K562 (cell line): ENCODE data around the gene DAB2. TPM values are rescaled to one million over a fixed set of nuclear protein-coding genes. Genes with fewer than 3 reads are reported as not detected.

Source experiments
- CSDE1 ChIP-seq, 2 experiments: fragments of 450-650 bp; IDR thresholded peaks; 2 replicates each; pipeline ENCODE4 v1.6.1; 2016; ENCODE audit warnings: mild to moderate bottlenecking in 1 of 2
- GABPB1 ChIP-seq: sonication (generic); formaldehyde crosslinking; IDR thresholded peaks from 2 replicates; pipeline ENCODE4 v1.8.0; 2022; ENCODE audit warnings: mild to moderate bottlenecking, missing genetic modification reagents
- MGA ChIP-seq: fragments of 450-650 bp; IDR thresholded peaks from 2 replicates; pipeline ENCODE4 v1.6.1; 2016; ENCODE audit warnings: mild to moderate bottlenecking, moderate library complexity
- MYNN ChIP-seq, 2 experiments: sonication (generic); formaldehyde crosslinking in 1 of 2; IDR thresholded peaks; 2 replicates each; pipeline versions ENCODE4 v1.5.0 to v1.6.1; 2016 to 2020; ENCODE audit warnings: antibody characterized with exemption in 1 of 2, missing genetic modification reagents in 1 of 2
- NFATC3 ChIP-seq: fragments of 450-650 bp; IDR thresholded peaks from 2 replicates; pipeline ENCODE4 v1.6.1; 2017; ENCODE audit warnings: mild to moderate bottlenecking
- NFYB ChIP-seq: IDR thresholded peaks from 2 replicates; pipeline ENCODE4 v1.6.1; 2011; ENCODE audit warnings: mild to moderate bottlenecking, moderate library complexity; ENCODE audit not compliant: insufficient read length; ENCODE audit errors: extremely low read depth
- PATZ1 ChIP-seq: fragments of 250-450 bp; sonication (Bioruptor Pico); IDR thresholded peaks from 2 replicates; pipeline ENCODE4 v1.5.0; 2020; ENCODE audit warnings: mild to moderate bottlenecking, borderline replicate concordance
- RFX1 ChIP-seq: fragments of 450-650 bp; IDR thresholded peaks from 2 replicates; pipeline ENCODE4 v1.6.1; 2016; ENCODE audit warnings: mild to moderate bottlenecking, moderate library complexity
- SUPT5H ChIP-seq: fragments of 450-650 bp; IDR thresholded peaks from 2 replicates; pipeline ENCODE4 v1.6.1; 2016
- USF2 ChIP-seq: sonication (generic); formaldehyde crosslinking; IDR thresholded peaks from 2 replicates; pipeline ENCODE4 v1.5.0; 2020; ENCODE audit warnings: missing genetic modification reagents
- ZBED1 ChIP-seq: IDR thresholded peaks from 2 replicates; pipeline ENCODE4 v1.6.1; 2014
- ZNF239 ChIP-seq: fragments of 250-450 bp; sonication (Bioruptor Pico); IDR thresholded peaks from 2 replicates; pipeline ENCODE4 v1.4.0; 2020; ENCODE audit warnings: mild to moderate bottlenecking
- polyA plus RNA-seq, 8 experiments: library from polyadenylated mRNA; depleted of rRNA in 4 of 8; stranded (reverse) in 5 of 8; unstranded in 3 of 8; fragments of >200 nt; fragmentation: Nextera tagmentation in 2 of 8; fragmentation: Illumina TruSeq in 1 of 8; extraction: Ambion mirVana in 2 of 8; extraction: Trizol in 1 of 8; gene quantifications; 2 replicates each; pipeline versions ENCODE4 v1.2.1 to v1.2.3, GENCODE V29; 2011 to 2014; ENCODE audit warnings: inconsistent platforms in 1 of 8, missing spikeins in 1 of 8
- total RNA-seq, 7 experiments: library from RNA; depleted of rRNA in 6 of 7; stranded (reverse); fragments of >200 nt in 6 of 7; fragmentation: Illumina TruSeq in 2 of 7; extraction: Trizol in 2 of 7; gene quantifications; 2 replicates each; pipeline versions ENCODE4 v1.2.1 to v1.2.3, GENCODE V29; 2011 to 2021; ENCODE audit warnings: low replicate concordance in 1 of 7

The DAB2 gene
- total and polyA plus RNA-seq, 9 of the 15 experiments (the other 6 are each of a cell fraction or from before 2014, with no cell fraction given) = 6.6 to 29.9 (median 24.1) TPM

- TF ChIP-seq MGA (peak; percentile 62), PATZ1 (CRISPR knock-in tag) (no peak), SUPT5H (peak; percentile 92), GABPB1 (CRISPR knock-in tag) (peak; percentile 38), CSDE1 (IDR thresholded peaks at IDR 0.05) (no peak), NFYB (no peak), USF2 (no peak), RFX1 (no peak), ZBED1 (no peak), MYNN (IDR thresholded peaks at IDR 0.05) (peak; percentile 71), MYNN (CRISPR knock-in tag; IDR thresholded peaks at IDR 0.05) (no peak), ZNF239 (CRISPR knock-in tag) (no peak), NFATC3 (no peak)
These were observed at the start of gene DAB2 (continued) for GRCh38 chr5:39424736-39425637.
